ENCODE results near the gene C17orf75. TPM values are rescaled to one million over a fixed set of nuclear protein-coding genes. Genes with fewer than 3 reads are reported as not detected.
A peak's percentile ranks its signal among the peaks of the same experiment; 100 is the strongest.

C17orf75 gene
- total and polyA plus RNA-seq, 2 of the 8 experiments (the other 6 are each of a cell fraction or from before 2014, with no cell fraction given) = 15.8 to 42.6 TPM

DNA sequence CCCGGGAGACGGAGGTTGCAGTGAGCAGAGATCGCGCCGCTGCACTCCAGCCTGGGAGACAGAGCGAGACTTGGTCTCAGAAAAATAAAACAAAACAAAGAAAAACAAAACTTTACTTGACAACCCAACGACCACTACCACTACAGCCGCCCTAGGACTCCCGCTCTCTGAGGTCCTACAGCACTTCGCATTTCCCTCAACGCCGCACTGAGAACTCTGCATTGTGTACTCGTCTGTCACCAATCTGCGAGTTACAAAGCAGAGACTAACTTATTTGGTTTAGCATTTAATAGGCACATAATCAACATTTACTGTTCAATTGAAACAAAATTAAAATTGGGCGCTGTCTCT, 7.5 kb upstream of the C17orf75 start (continued):
- TF ChIP-seq, protein P1, sequence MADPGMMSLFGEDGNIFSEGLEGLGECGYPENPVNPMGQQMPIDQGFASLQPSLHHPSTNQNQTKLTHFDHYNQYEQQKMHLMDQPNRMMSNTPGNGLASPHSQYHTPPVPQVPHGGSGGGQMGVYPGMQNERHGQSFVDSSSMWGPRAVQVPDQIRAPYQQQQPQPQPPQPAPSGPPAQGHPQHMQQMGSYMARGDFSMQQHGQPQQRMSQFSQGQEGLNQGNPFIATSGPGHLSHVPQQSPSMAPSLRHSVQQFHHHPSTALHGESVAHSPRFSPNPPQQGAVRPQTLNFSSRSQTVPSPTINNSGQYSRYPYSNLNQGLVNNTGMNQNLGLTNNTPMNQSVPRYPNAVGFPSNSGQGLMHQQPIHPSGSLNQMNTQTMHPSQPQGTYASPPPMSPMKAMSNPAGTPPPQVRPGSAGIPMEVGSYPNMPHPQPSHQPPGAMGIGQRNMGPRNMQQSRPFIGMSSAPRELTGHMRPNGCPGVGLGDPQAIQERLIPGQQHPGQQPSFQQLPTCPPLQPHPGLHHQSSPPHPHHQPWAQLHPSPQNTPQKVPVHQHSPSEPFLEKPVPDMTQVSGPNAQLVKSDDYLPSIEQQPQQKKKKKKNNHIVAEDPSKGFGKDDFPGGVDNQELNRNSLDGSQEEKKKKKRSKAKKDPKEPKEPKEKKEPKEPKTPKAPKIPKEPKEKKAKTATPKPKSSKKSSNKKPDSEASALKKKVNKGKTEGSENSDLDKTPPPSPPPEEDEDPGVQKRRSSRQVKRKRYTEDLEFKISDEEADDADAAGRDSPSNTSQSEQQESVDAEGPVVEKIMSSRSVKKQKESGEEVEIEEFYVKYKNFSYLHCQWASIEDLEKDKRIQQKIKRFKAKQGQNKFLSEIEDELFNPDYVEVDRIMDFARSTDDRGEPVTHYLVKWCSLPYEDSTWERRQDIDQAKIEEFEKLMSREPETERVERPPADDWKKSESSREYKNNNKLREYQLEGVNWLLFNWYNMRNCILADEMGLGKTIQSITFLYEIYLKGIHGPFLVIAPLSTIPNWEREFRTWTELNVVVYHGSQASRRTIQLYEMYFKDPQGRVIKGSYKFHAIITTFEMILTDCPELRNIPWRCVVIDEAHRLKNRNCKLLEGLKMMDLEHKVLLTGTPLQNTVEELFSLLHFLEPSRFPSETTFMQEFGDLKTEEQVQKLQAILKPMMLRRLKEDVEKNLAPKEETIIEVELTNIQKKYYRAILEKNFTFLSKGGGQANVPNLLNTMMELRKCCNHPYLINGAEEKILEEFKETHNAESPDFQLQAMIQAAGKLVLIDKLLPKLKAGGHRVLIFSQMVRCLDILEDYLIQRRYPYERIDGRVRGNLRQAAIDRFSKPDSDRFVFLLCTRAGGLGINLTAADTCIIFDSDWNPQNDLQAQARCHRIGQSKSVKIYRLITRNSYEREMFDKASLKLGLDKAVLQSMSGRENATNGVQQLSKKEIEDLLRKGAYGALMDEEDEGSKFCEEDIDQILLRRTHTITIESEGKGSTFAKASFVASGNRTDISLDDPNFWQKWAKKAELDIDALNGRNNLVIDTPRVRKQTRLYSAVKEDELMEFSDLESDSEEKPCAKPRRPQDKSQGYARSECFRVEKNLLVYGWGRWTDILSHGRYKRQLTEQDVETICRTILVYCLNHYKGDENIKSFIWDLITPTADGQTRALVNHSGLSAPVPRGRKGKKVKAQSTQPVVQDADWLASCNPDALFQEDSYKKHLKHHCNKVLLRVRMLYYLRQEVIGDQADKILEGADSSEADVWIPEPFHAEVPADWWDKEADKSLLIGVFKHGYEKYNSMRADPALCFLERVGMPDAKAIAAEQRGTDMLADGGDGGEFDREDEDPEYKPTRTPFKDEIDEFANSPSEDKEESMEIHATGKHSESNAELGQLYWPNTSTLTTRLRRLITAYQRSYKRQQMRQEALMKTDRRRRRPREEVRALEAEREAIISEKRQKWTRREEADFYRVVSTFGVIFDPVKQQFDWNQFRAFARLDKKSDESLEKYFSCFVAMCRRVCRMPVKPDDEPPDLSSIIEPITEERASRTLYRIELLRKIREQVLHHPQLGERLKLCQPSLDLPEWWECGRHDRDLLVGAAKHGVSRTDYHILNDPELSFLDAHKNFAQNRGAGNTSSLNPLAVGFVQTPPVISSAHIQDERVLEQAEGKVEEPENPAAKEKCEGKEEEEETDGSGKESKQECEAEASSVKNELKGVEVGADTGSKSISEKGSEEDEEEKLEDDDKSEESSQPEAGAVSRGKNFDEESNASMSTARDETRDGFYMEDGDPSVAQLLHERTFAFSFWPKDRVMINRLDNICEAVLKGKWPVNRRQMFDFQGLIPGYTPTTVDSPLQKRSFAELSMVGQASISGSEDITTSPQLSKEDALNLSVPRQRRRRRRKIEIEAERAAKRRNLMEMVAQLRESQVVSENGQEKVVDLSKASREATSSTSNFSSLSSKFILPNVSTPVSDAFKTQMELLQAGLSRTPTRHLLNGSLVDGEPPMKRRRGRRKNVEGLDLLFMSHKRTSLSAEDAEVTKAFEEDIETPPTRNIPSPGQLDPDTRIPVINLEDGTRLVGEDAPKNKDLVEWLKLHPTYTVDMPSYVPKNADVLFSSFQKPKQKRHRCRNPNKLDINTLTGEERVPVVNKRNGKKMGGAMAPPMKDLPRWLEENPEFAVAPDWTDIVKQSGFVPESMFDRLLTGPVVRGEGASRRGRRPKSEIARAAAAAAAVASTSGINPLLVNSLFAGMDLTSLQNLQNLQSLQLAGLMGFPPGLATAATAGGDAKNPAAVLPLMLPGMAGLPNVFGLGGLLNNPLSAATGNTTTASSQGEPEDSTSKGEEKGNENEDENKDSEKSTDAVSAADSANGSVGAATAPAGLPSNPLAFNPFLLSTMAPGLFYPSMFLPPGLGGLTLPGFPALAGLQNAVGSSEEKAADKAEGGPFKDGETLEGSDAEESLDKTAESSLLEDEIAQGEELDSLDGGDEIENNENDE (IDR thresholded peaks at IDR 0.05; ENCODE audit: insufficient replicate concordance, low read length) = no peak
- no peak for TF ChIP-seq CTBP2 (IDR thresholded peaks at IDR 0.05; ENCODE audit: borderline replicate concordance, insufficient read depth, insufficient read length, low read length)
- no peak for TF ChIP-seq SRF (IDR thresholded peaks at IDR 0.05; ENCODE audit: low read depth, low read length)
- TF ChIP-seq ZNF274 (IDR thresholded peaks at IDR 0.05; ENCODE audit: borderline replicate concordance, extremely low read depth, low read length) = no peak
- TF ChIP-seq RBBP5 (IDR thresholded peaks at IDR 0.05; ENCODE audit: borderline replicate concordance, low read depth, low read length) = peak; percentile 4; the same call in 1 of the 2 replicates
- no peak for TF ChIP-seq TEAD4 (IDR thresholded peaks at IDR 0.05; ENCODE audit: low read depth, low read length)
- no peak for TF ChIP-seq YY1 (IDR thresholded peaks at IDR 0.05; ENCODE audit: low read depth, low read length)
- no peak for TF ChIP-seq NRF1 (IDR thresholded peaks at IDR 0.05; ENCODE audit: low read depth, low read length)
